WTC11 (cell line): Measurements from ENCODE around the gene GPR17. TPM values are rescaled to one million over a fixed set of nuclear protein-coding genes. Genes with fewer than 3 reads are reported as not detected.

Experiments
- ATAC-seq: fragments of 200-7000 bp; cut with Tn5 transposase; 2 replicates; pipeline ENCODE4 v1.10.0; 2021; ENCODE audit warnings: mild to moderate bottlenecking, moderate library complexity
- CTCF ChIA-PET: fragments of 300-600 bp; sonication (Branson Sonifier 250); formaldehyde crosslinking; loops from one replicate; lab custom pipeline; 2021; ENCODE audit warnings: antibody characterized with exemption; lab: Charles Lee
- POLR2A ChIA-PET: fragments of 350-600 bp; sonication (Branson Sonifier 250); formaldehyde crosslinking; loops from one replicate; lab custom pipeline; 2021; ENCODE audit warnings: antibody characterized with exemption; lab: Charles Lee
- DNase-seq: peaks from one replicate; pipeline ENCODE4 v3.0.0; 2021; ENCODE audit warnings: low spot score
- H3K27ac Mint-ChIP-seq: 2 replicates; pipeline ENCODE4 v1.8.0; 2021; ENCODE audit warnings: mixed read lengths
- H3K27me3 Mint-ChIP-seq: 2 replicates; pipeline ENCODE4 v1.8.0; 2021; ENCODE audit warnings: low read depth, mild to moderate bottlenecking, moderate library complexity, mixed read lengths
- H3K36me3 Mint-ChIP-seq: 2 replicates; pipeline ENCODE4 v1.8.0; 2021; ENCODE audit warnings: mixed read lengths
- H3K4me1 Mint-ChIP-seq: 2 replicates; pipeline ENCODE4 v1.8.0; 2022; ENCODE audit warnings: mixed read lengths
- H3K4me3 Mint-ChIP-seq: 2 replicates; pipeline ENCODE4 v1.8.0; 2021; ENCODE audit warnings: mild to moderate bottlenecking, moderate library complexity, mixed read lengths
- H3K9me3 Mint-ChIP-seq: 2 replicates; pipeline ENCODE4 v1.8.0; 2021; ENCODE audit warnings: mixed read lengths
- ARID4B ChIP-seq: sonication (generic); formaldehyde crosslinking; IDR thresholded peaks from 2 replicates; pipeline ENCODE4 v1.8.0; 2023; ENCODE audit warnings: missing genetic modification reagents, mild to moderate bottlenecking, borderline replicate concordance
- ATF2 ChIP-seq: sonication (generic); formaldehyde crosslinking; IDR thresholded peaks from 2 replicates; pipeline ENCODE4 v1.8.1; 2022; ENCODE audit warnings: low read depth, missing genetic modification reagents, borderline replicate concordance
- ATF3 ChIP-seq: sonication (generic); formaldehyde crosslinking; conservative IDR thresholded peaks from 2 replicates; pipeline ENCODE4 v1.8.1; 2022; ENCODE audit warnings: mild to moderate bottlenecking, missing genetic modification reagents
- CBFB ChIP-seq: sonication (generic); formaldehyde crosslinking; IDR thresholded peaks from 2 replicates; pipeline ENCODE4 v1.8.1; 2022; ENCODE audit warnings: mild to moderate bottlenecking, low read depth, missing genetic modification reagents
- CDX4 ChIP-seq: fragments of 250-450 bp; sonication (Bioruptor Pico); IDR thresholded peaks from 2 replicates; pipeline ENCODE4 v1.9.0; 2021; ENCODE audit warnings: moderate library complexity, mild to moderate bottlenecking, inconsistent platforms, borderline replicate concordance
- E2F4 ChIP-seq: sonication (generic); formaldehyde crosslinking; IDR thresholded peaks from 2 replicates; pipeline ENCODE4 v1.8.1; 2022; ENCODE audit warnings: low read depth, mild to moderate bottlenecking, moderate library complexity, missing genetic modification reagents, borderline replicate concordance
- E2F5 ChIP-seq: sonication (generic); formaldehyde crosslinking; IDR thresholded peaks from 2 replicates; pipeline ENCODE4 v1.8.1; 2022; ENCODE audit warnings: mild to moderate bottlenecking, moderate library complexity, missing genetic modification reagents
- FOXK1 ChIP-seq: sonication (generic); formaldehyde crosslinking; IDR thresholded peaks from 2 replicates; pipeline ENCODE4 v1.8.0; 2022; ENCODE audit warnings: mild to moderate bottlenecking, moderate library complexity, missing genetic modification reagents
- FOXP1 ChIP-seq: sonication (generic); formaldehyde crosslinking; IDR thresholded peaks from 2 replicates; pipeline ENCODE4 v1.8.0; 2022; ENCODE audit warnings: missing genetic modification reagents, mild to moderate bottlenecking, moderate library complexity, borderline replicate concordance
- GABPB1 ChIP-seq: sonication (generic); formaldehyde crosslinking; IDR thresholded peaks from 2 replicates; pipeline ENCODE4 v1.8.1; 2023; ENCODE audit warnings: mild to moderate bottlenecking, missing genetic modification reagents
- GRHL2 ChIP-seq: fragments of 250-450 bp; sonication (Bioruptor Pico); IDR thresholded peaks from 2 replicates; pipeline ENCODE4 v1.8.0; 2022; ENCODE audit warnings: mild to moderate bottlenecking, moderate library complexity; ENCODE audit not compliant: insufficient replicate concordance, severe bottlenecking
- NFE2L1 ChIP-seq: sonication (generic); formaldehyde crosslinking; IDR thresholded peaks from 2 replicates; pipeline ENCODE4 v1.8.1; 2023; ENCODE audit warnings: missing genetic modification reagents
- ZBTB43 ChIP-seq: sonication (generic); formaldehyde crosslinking; IDR thresholded peaks from 2 replicates; pipeline ENCODE4 v1.8.1; 2023; ENCODE audit warnings: mild to moderate bottlenecking, missing genetic modification reagents
- ZMAT4 ChIP-seq: fragments of 250-450 bp; sonication (Bioruptor Pico); IDR thresholded peaks from 2 replicates; pipeline ENCODE4 v1.9.0; 2021; ENCODE audit warnings: mild to moderate bottlenecking
- ZNF263 ChIP-seq: sonication (generic); formaldehyde crosslinking; IDR thresholded peaks from 2 replicates; pipeline ENCODE4 v1.8.1; 2022; ENCODE audit warnings: low read depth, mild to moderate bottlenecking, moderate library complexity, missing genetic modification reagents
- ZNF396 ChIP-seq: fragments of 250-450 bp; sonication (Bioruptor Pico); IDR thresholded peaks from 2 replicates; pipeline ENCODE4 v1.8.0; 2021; ENCODE audit warnings: mild to moderate bottlenecking, moderate library complexity, borderline replicate concordance
- total RNA-seq: library from RNA; stranded (reverse); gene quantifications from 3 replicates; pipeline ENCODE4 v1.2.3, GENCODE V29; 2021

The GPR17 gene
- total RNA-seq, 1 experiment from 2014 or later = not detected

- Mint-ChIP-seq H3K4me3 (no peak overlapping the region), H3K27ac (no peak overlapping the region), H3K4me1 (no peaks in the 10 kb centered on the region), H3K9me3 (no peaks in the 10 kb centered on the region), H3K36me3 (no peaks in the 10 kb centered on the region), H3K27me3 (no peaks in the 10 kb centered on the region)
- ChIA-PET CTCF (interaction anchor here (0.8 to 2.0 kb wide), 5 partner anchors 25 to 71 kb away, joined by 3 to 11 read pairs (median 4); no protein-coding TSS in a partner anchor), POLR2A (no interaction called here)
- no peak for ATAC-seq
- peak; percentile 8 for DNase-seq
- TF ChIP-seq ZBTB43 (CRISPR knock-in tag) = no peak
Observed at GRCh38 chr2:127624756-127625571, 21.0 kb upstream of the GPR17 start.

GRCh38 chr2:127625572-127625951, 20.4 kb upstream of the GPR17 start:
- Mint-ChIP-seq H3K27ac (no peak overlapping the region), H3K27me3 (no peaks in the 10 kb centered on the region), H3K36me3 (no peaks in the 10 kb centered on the region), H3K4me1 (no peaks in the 10 kb centered on the region), H3K9me3 (no peaks in the 10 kb centered on the region), H3K4me3 (no peak overlapping the region)
- POLR2A ChIA-PET = interaction anchor here (0.7 kb wide), 1 partner anchor 34 kb away, joined by 3 read pairs; no protein-coding TSS in a partner anchor
- CTCF ChIA-PET = interaction anchor here (0.8 to 2.0 kb wide), 5 partner anchors 24 to 70 kb away, joined by 3 to 11 read pairs (median 4); no protein-coding TSS in a partner anchor
- DNase-seq (no peak), ATAC-seq (no peak)
- TF ChIP-seq CDX4 (CRISPR knock-in tag) = no peak
- no peak for TF ChIP-seq GABPB1 (CRISPR knock-in tag)
- no peak for TF ChIP-seq ZMAT4 (CRISPR knock-in tag)
- TF ChIP-seq ZNF263 (CRISPR knock-in tag) = no peak
- no peak for TF ChIP-seq CBFB (CRISPR knock-in tag)
- no peak for TF ChIP-seq ATF3

GRCh38 chr2:127626175-127626574, 19.8 kb upstream of the GPR17 start:
- Mint-ChIP-seq H3K27ac (no peak overlapping the region; the same call in 1 of the 2 replicates), H3K4me1 (no peaks in the 10 kb centered on the region), H3K27me3 (no peaks in the 10 kb centered on the region), H3K36me3 (no peaks in the 10 kb centered on the region), H3K9me3 (no peaks in the 10 kb centered on the region), H3K4me3 (no peak overlapping the region)
- DNase-seq (no peak), ATAC-seq (peak; percentile 68)
- TF ChIP-seq FOXK1 (CRISPR knock-in tag) = no peak
- no peak for TF ChIP-seq ZNF396 (CRISPR knock-in tag)
- no peak for TF ChIP-seq E2F4 (CRISPR knock-in tag)
- no peak for TF ChIP-seq ATF2 (CRISPR knock-in tag)
- TF ChIP-seq FOXP1 (CRISPR knock-in tag) = no peak
- TF ChIP-seq ARID4B (CRISPR knock-in tag) = no peak
- TF ChIP-seq GRHL2 = no peak
- TF ChIP-seq E2F5 = no peak
- TF ChIP-seq NFE2L1 (CRISPR knock-in tag) = no peak
- CTCF ChIA-PET = interaction anchor here (1.0 to 2.0 kb wide), 3 partner anchors 35 to 70 kb away, joined by 4 to 11 read pairs (median 4); no protein-coding TSS in a partner anchor
- POLR2A ChIA-PET = interaction anchor here (0.7 kb wide), 1 partner anchor 35 kb away, joined by 3 read pairs; no protein-coding TSS in a partner anchor
